Activated CD4-positive, CD25-positive, alpha-beta regulatory T cell treated with anti-CD3 and anti-CD28 coated beads, Interleukin-2, amount 50 U/mL, for 16 hours (primary cell): ENCODE data around the gene SPATS2.

Source experiments
- DNase-seq: peaks from one replicate; pipeline ENCODE4 v3.0.0-alpha.2; 2020; ENCODE audit warnings: low read depth, low spot score

Gene SPATS2

GRCh38 chr12:49540229-49541139, 173.2 kb downstream of the SPATS2 start:
- no peak for DNase-seq

DNA sequence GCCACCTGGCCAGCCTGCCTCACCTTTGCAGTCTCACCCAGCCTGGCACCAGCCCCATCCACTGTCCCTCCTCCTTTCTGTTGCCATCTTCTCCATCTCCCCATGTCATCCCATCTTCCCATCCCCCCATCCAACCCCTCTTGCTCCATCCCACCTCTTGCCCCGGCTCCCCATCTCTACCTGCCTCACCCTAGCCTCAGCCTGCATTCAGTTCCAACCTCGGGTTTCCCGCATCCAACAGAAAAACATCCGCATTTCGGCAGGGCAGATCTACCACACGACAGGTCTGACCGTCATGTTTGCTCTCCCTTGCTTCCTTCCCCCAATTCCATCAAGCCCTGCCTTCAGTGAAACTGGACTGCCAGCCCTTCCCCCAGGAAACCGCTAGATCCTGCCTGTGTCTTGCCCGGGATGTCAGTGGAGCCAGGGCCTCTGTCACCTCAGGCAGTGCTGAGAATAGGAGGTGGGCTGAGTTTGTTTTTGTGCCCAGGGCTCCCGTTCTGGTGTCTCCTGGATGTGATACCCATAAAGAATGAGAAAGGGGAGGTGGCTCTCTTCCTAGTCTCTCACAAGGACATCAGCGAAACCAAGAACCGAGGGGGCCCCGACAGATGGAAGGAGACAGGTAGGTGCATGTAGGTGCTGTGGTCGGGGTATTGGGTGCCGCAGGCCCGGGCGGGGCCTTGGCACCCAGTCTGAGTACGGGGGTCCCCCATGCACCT, 174.0 kb downstream of the SPATS2 start:
- DNase-seq, result no peak

DNA sequence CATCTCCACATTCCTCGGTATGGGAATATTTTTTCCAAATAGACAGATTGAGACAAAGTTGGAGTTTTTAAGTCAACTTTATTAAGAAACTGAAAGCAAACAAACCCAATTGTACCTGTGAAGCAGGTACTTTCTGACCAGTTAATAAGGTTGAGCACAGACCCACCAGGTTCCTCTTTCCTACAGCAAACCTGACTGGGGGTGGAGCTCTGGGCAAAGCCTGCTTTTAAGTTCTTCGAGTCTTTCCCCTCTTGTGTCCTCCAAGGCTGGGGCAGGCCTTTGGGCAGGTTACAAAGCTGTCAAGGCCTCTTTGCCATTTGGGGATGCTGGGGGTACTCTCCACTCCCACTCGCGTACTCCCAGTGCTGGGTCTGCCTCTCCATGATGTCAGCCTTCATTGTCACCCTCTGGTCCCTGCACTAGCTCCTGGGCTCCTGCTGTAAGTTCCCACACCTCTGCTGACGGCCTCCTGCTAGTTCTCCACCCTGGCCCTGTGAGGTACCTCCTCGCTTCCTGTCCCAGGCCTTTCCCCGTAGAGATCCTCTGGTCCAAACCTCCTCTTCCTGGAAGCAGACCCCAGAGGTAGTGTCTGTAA, 174.7 kb downstream of the SPATS2 start:
- no peak for DNase-seq

- DNase-seq, result no peak
Observed at GRCh38 chr12:49542592-49543160, 175.4 kb downstream of the SPATS2 start.

- DNase-seq, result no peak
Observed at GRCh38 chr12:49543221-49543913, 176.1 kb downstream of the SPATS2 start.

DNA sequence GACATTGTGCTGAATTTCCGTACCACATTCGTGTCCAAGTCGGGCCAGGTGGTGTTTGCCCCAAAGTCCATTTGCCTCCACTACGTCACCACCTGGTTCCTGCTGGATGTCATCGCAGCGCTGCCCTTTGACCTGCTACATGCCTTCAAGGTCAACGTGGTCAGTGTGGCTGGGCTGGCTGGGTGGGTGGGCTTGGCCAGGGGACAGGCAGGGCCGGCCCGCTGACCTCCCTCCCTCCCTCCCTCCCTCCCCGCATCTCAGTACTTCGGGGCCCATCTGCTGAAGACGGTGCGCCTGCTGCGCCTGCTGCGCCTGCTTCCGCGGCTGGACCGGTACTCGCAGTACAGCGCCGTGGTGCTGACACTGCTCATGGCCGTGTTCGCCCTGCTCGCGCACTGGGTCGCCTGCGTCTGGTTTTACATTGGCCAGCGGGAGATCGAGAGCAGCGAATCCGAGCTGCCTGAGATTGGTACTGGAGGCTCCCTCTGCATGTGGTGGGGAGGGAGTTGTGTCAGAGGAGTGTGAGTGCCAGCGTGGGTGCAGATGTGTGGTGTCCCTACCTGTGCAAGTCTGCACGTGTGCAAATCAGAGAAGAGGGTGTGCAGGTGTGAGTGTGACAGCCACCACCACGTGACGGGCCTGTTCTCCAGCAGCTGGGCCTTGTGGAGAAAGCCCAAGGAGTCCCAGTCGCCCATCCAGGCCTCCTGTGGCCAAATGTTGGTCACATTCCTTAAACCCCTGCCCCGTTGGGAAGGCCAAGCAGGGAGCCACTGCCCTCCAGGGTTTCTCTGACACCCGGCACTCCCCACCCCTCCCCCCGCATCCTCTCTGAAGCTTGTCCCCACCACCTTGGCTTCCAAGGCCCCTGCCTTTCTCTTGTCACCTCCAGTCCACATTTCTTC, 176.9 kb downstream of the SPATS2 start:
- DNase-seq, result no peak

DNA sequence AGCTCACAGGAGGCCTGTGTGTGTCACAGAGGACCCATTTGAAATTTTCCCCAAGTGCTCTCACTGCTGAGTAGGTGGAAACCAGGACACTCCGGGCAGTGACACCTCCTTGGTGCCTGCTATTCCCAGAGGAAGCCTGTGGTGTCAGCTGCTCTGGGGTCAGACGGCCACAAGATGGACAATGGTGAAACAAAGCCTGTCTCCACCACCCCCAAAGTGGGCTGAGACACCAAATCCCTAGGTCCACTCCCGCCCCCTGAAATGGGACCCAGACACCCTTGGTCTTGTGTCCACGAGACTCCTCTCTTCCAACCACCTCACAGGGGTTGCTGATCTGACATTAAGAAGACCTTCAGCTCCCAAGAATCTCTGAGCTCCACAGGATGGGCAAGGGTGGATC, 178.6 kb downstream of the SPATS2 start:
- no peak for DNase-seq

DNA sequence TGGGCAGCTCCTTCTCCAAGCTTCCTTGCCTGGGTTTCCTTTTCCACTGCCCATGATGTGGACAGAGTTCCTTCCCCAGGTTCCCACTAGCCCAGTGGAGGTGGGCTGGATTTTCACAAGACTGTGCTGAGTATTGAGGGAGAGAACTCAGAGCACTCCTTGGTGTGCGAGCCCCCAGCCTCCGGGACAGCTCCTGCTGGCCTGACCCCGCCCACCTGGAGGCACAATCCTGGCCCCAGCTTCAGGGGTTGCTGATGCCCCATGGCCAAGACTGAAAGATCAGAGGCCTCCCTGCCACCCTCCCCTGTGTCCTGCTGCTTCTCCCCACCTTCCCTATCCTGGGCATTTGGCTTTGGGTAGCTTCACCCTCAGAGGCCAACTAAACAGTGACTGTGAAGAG, 179.2 kb downstream of the SPATS2 start:
- DNase-seq, result no peak

DNA sequence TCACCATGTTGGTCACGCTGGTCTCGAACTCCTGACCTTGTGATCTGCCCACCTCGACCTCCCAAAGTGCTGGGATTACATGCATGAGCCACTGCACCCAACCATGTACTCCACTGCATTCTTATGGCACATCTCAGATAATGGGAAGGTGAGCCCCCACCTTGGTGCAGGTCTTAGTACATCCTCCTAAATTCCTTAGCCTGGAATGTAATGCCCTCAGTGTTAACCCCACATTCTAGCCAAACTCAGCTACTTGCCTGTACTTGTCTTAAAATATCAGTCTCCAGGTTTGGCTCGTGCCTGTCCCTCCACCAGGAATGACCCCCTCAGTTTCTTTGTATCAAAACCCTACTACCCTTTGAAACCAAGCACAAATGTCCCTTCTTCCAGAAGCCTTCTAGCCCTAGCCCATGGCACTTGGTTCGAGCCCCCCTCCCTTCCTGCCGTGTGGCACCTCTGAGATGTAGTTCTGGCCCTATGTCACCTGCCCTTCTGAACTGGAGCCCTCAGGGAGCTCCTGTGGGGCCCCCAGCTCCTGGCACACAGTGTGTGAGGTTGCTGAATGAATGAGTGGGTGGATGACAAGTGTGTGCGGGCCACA, 179.9 kb downstream of the SPATS2 start:
- no peak for DNase-seq

GRCh38 chr12:49548481-49548821, 181.2 kb downstream of the SPATS2 start:
- DNase-seq, result no peak

GRCh38 chr12:49548822-49549648, 181.8 kb downstream of the SPATS2 start:
- no peak for DNase-seq

- no peak for DNase-seq
Observed at GRCh38 chr12:49549735-49550692, 182.8 kb downstream of the SPATS2 start.

DNA sequence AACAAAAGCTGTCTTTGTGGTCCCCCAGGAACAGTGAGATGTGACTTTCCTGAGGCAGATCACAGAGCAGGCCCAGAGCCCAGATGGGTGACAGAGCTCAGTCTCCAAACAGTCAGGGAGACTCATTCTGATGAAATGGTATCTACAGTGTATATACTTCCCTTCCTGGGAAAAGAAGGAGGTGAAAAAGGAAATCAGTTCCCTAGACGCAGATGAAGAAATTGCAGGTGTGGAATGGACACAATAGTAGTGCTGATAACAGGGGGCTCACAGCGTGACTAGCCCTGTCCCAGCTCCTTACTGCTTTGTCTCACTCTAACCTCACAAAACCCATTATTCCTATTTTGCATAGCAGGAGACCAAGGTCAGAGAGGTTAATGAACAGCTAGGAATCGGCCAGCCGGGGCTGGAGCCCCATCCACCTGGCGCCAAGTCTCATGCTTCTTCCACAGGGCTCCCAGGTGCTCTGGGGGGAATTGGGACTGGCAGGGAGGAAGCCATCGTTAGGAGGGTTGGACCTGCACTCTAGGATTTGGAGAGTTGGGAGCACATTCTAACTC, 183.5 kb downstream of the SPATS2 start:
- no peak for DNase-seq

DNA sequence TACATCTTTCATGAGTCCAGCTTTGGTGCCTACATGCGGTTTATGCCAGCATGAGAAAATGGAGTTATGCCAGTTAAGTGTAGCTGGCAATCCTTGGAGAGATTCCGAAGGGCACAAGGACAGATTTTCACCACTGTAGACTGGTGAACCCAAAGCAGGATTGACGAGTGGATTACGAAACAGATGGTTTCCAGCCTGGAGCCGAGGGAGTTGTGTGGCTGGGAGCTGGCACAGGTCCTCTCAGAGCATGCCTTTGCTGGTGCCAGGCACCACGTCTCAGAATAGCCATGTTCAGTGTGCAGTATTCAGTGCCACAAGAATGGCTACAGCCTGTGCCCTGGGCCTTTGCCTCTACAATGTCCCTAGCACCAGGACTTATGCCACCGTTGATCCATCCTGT, 184.8 kb downstream of the SPATS2 start:
- no peak for DNase-seq

DNA sequence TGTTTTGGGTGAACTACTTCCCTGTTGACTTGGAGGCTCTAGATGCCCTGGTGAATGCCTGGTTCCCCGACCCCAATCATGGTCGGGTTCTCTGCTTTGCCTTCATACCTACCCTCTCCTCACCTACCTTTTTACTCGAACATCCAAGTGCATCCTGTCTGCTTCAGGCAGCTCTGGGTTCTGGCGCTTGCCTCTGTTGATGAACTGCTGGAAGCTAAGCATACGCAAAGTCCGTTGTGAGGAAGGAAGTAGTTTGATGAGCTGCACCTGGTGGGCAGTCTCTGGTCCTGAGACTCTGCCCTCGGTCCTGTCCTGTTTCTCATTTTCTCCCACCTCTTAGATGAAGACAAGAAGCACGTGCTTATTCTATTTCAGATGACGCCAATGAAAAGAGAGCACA, 185.2 kb downstream of the SPATS2 start:
- DNase-seq, result no peak

GRCh38 chr12:49552899-49553298, 185.6 kb downstream of the SPATS2 start:
- no peak for DNase-seq

- no peak for DNase-seq
Observed at GRCh38 chr12:49553512-49554088, 186.3 kb downstream of the SPATS2 start.

DNA sequence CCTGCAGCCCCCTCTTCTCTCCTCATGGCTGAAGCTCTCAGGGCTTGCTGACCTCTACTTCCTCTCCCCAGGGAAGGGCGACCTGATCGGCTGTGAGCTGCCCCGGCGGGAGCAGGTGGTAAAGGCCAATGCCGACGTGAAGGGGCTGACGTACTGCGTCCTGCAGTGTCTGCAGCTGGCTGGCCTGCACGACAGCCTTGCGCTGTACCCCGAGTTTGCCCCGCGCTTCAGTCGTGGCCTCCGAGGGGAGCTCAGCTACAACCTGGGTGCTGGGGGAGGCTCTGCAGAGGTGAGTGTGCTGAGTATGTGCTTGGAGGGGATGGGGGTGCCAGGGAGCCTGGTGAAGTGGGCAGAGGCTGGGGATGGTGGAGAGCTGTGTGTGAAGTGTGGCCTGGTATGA, 187.0 kb downstream of the SPATS2 start:
- DNase-seq, result no peak
